MCF 10A (cell line): Measurements from ENCODE around the gene NHSL2. TPM values are rescaled to one million over a fixed set of nuclear protein-coding genes. Genes with fewer than 3 reads are reported as not detected.
A peak's percentile ranks its signal among the peaks of the same experiment; 100 is the strongest.
"Not testable (repeated sequence)": the region's sequence is repeated elsewhere in the genome, so short reads cannot be mapped to it uniquely, and the experiment has no call there.

Experiments
- Bru-seq: library from RNA; stranded (reverse); fragments of 400-500 nt; gene quantifications from one replicate; lab custom pipeline; 2021; lab: Mats Ljungman, UMichigan
- BruChase-seq, 2 experiments: library from RNA; stranded (reverse); fragments of 400-500 nt; gene quantifications; one replicate each; lab custom pipeline; 2021; lab: Mats Ljungman, UMichigan
- BruUV-seq: library from RNA; stranded (reverse); fragments of 400-500 nt; replicated peaks from 2 replicates; lab custom pipeline; 2021; lab: Mats Ljungman, UMichigan
- CTCF ChIA-PET: fragments of 300-600 bp; sonication (Branson Sonifier 250); formaldehyde crosslinking; extraction: SDS; loops from one replicate; lab custom pipeline; 2021; ENCODE audit warnings: antibody characterized with exemption, inconsistent platforms; lab: Yijun Ruan, JAX
- POLR2A ChIA-PET: fragments of 300-600, 350-650 bp; sonication (Branson Sonifier 250); formaldehyde crosslinking; extraction: SDS; loops from one replicate; lab custom pipeline; 2020; ENCODE audit warnings: antibody characterized with exemption, inconsistent platforms; lab: Yijun Ruan, JAX
- DNase-seq: peaks from one replicate; pipeline ENCODE4 v3.0.0-alpha.2; 2018; ENCODE audit not compliant: unreplicated experiment
- H3K27ac Mint-ChIP-seq: one replicate; pipeline ENCODE4 v1.8.0; 2022; ENCODE audit warnings: mild to moderate bottlenecking, low read depth, mixed read lengths; ENCODE audit not compliant: unreplicated experiment
- H3K27me3 Mint-ChIP-seq: one replicate; pipeline ENCODE4 v1.8.0; 2022; ENCODE audit warnings: mixed read lengths; ENCODE audit not compliant: insufficient read depth, unreplicated experiment
- H3K36me3 Mint-ChIP-seq: one replicate; pipeline ENCODE4 v1.8.0; 2022; ENCODE audit warnings: mild to moderate bottlenecking, moderate library complexity, mixed read lengths; ENCODE audit not compliant: insufficient read depth, unreplicated experiment
- H3K4me1 Mint-ChIP-seq: one replicate; pipeline ENCODE4 v1.8.0; 2022; ENCODE audit warnings: mixed read lengths; ENCODE audit not compliant: insufficient read depth, unreplicated experiment
- H3K4me3 Mint-ChIP-seq: one replicate; pipeline ENCODE4 v1.8.0; 2022; ENCODE audit warnings: mild to moderate bottlenecking, moderate library complexity, mixed read lengths; ENCODE audit not compliant: unreplicated experiment
- H3K9me3 Mint-ChIP-seq: one replicate; pipeline ENCODE4 v1.8.0; 2022; ENCODE audit warnings: mixed read lengths; ENCODE audit not compliant: unreplicated experiment
- intact Hi-C: fragments of 100-400 bp; cut with micrococcal nuclease; formaldehyde crosslinking; loops from 2 replicates; pipeline ENCODE4 v1.14.1; 2022
- long read RNA-seq: library from polyadenylated mRNA; stranded (forward); transcript quantifications from one replicate; pipeline ENCODE4 v2.0.0, GENCODE V29; 2022
- total RNA-seq: library from RNA; stranded (reverse); gene quantifications from 2 replicates; pipeline ENCODE4 v1.2.3, GENCODE V29; 2022
- TF ChIP-seq, protein P1 (sequence below): fragments of 200-600 bp; IDR thresholded peaks from one replicate; pipeline ENCODE4 v1.8.0; 2022; ENCODE audit warnings: antibody characterized with exemption, mild to moderate bottlenecking; ENCODE audit not compliant: unreplicated experiment

NHSL2 gene
- total RNA-seq (not detected in 2 replicates), Bru-seq, nascent RNA (percentile 1 among the genes with signal in this experiment), BruChase-seq, experiment 1, labeled RNA remaining after a 6-hour chase (percentile 1 among the genes with signal in this experiment), BruChase-seq, experiment 2, labeled RNA remaining after a 2-hour chase (percentile 2 among the genes with signal in this experiment)
- long read RNA-seq, result 0 reads

DNA sequence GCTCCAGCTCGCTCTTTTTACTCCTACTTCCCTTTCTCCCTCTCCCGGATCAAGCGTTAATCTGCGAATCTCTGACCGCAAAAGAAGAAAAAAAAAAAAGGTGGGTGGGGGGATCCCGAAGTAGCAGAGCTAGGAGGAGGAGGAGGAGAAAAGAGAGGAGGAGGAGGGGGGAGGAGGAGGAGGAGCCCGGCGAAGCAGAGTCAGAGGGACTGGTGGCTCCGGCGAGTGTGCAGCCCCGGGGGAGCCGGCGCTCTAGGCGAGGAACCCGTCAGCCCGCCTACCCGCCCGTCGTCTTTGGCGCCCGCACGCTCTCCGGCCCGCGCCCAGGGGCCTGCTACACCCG, at the start of gene NHSL2:
Gene NHSL2, plus strand, starts transcription at position 203 of the 343 bp plus-strand sequence.
- Mint-ChIP-seq H3K36me3 (no peaks in the 10 kb centered on the region), H3K27me3 (peaks cover 77% of the 10 kb centered on the region), H3K4me1 (no peaks in the 10 kb centered on the region), H3K27ac (no peak within 1 kb of the TSS), H3K4me3 (peak within 1 kb of the TSS; percentile 52), H3K9me3 (no peaks in the 10 kb centered on the region)
- ChIA-PET CTCF (interaction anchor here (1.2 kb wide), 1 partner anchor 39 kb away, joined by 3 read pairs; no protein-coding TSS in a partner anchor), POLR2A (no interaction called here)
- no peak for DNase-seq
- TF ChIP-seq, protein P1, sequence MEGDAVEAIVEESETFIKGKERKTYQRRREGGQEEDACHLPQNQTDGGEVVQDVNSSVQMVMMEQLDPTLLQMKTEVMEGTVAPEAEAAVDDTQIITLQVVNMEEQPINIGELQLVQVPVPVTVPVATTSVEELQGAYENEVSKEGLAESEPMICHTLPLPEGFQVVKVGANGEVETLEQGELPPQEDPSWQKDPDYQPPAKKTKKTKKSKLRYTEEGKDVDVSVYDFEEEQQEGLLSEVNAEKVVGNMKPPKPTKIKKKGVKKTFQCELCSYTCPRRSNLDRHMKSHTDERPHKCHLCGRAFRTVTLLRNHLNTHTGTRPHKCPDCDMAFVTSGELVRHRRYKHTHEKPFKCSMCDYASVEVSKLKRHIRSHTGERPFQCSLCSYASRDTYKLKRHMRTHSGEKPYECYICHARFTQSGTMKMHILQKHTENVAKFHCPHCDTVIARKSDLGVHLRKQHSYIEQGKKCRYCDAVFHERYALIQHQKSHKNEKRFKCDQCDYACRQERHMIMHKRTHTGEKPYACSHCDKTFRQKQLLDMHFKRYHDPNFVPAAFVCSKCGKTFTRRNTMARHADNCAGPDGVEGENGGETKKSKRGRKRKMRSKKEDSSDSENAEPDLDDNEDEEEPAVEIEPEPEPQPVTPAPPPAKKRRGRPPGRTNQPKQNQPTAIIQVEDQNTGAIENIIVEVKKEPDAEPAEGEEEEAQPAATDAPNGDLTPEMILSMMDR, result no peak
- BruUV-seq, result no TSS peak
- intact Hi-C loops, result no loop called here

DNA sequence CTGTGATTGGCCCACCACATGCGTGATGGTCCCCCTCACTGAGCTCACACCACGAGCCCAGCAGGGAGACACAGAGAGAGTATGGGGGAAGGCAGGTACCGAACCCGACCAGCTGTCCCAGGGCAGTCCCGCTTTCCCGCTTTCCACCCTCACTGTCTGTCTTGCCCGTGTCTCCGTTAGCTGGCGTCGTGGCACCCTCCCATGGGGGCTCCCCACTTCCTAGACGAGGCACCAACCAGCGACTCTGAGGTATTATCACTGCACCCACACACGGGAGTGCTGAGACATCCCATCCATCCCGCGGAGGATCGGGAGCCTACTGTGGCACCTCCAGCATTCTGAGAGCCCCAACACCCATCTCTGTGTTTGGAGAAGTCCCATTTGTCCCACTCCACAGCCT, 43.0 kb upstream of the NHSL2 start:
- no peak for DNase-seq
- no peak overlapping the region for H3K27ac Mint-ChIP-seq
- H3K27me3 Mint-ChIP-seq, result peaks cover 72% of the 10 kb centered on the region
- CTCF ChIA-PET, result no interaction called here
- H3K36me3 Mint-ChIP-seq, result no peaks in the 10 kb centered on the region
- no TSS peak for BruUV-seq
- TF ChIP-seq, protein P1, result no peak
- no peak overlapping the region for H3K4me3 Mint-ChIP-seq
- H3K4me1 Mint-ChIP-seq, result no peaks in the 10 kb centered on the region
- intact Hi-C loops, result no loop called here
- H3K9me3 Mint-ChIP-seq, result peaks cover 6% of the 10 kb centered on the region
- POLR2A ChIA-PET, result no interaction called here

DNA sequence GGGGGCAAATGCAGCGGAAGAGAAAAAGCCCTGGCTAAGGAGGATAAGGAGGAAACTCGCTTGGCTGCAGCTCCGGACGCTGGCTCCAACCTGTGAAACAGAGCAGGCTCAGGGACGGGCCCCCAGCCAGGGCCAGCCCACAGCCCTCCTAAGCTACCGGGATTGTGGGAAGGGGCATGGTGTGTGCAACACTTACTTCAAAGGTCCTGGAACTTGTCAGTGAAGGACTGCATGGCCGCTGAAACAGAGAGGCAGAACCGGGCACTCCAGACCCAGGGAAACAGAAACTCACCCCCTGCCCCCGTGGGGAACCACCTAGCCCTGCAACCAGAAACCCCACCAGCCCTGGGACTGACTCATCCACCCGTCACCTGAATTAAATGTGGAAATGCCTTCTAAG, 41.1 kb upstream of the NHSL2 start:
- H3K4me3 Mint-ChIP-seq, H3K4me1 Mint-ChIP-seq, CTCF ChIA-PET, DNase-seq, intact Hi-C loops, H3K36me3 Mint-ChIP-seq, BruUV-seq, H3K27ac Mint-ChIP-seq, H3K9me3 Mint-ChIP-seq, POLR2A ChIA-PET: not testable (repeated sequence)
- peaks cover 53% of the 10 kb centered on the region for H3K27me3 Mint-ChIP-seq

DNA sequence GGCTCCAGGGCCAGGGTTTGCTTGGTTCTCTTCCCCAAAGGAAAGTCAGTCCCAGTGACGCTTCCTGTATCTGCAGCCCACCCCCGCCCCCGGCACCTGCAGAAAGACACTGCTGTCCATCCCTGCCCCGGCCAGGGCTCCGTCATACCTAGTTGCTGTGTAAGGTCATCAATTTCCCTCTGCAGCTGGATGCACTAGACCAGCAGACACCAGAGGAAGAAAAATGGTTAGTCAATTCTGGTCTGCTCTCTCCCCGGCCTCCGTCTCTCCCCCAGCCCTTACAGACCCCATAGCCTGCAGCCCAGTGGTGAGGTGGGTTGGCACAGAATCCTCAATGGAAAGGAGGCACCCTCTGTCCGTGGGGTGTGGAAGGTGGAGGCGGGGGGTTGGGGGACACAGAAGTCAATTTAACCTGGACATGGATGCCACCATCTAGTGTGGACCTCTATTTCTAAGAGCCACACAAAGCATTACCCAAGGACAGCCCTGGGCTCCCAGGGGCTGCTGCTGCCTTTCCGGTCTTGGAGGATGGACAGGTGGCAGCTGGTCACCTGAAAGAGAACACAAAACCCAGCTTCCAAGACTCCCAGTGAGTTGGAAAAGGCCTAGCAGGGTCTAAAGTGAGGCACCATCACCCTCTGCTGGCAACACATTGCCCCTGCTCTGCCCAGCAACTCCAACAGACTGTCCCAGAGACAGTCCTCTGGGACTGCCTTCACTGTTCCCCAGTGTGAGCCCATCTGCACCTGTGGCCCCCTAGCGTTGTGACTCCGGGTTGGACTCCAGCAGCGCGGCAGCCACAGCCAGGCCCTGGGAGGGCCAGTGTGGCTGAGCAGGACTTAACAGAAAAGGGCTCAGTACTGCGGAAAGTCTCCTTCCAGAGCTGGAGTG, 40.2 kb upstream of the NHSL2 start:
- DNase-seq, result peak; percentile 60
- no peaks in the 10 kb centered on the region for H3K36me3 Mint-ChIP-seq
- intact Hi-C loops, result no loop called here
- no peak overlapping the region for H3K4me3 Mint-ChIP-seq
- ChIA-PET POLR2A (no interaction called here), CTCF (interaction anchor here (1.2 kb wide), 1 partner anchor 11 kb away, joined by 4 read pairs; no protein-coding TSS in a partner anchor)
- H3K27me3 Mint-ChIP-seq, result peaks cover 44% of the 10 kb centered on the region
- TF ChIP-seq, protein P1, result no peak
- no peak overlapping the region for H3K27ac Mint-ChIP-seq
- no peaks in the 10 kb centered on the region for H3K4me1 Mint-ChIP-seq
- BruUV-seq, result no TSS peak
- no peaks in the 10 kb centered on the region for H3K9me3 Mint-ChIP-seq
